HG03469 (cell line): ENCODE results near the gene EIF2B2.

Experiments
- ATAC-seq: cut with Tn5 transposase; IDR thresholded peaks from one replicate; pipeline ENCODE4 v1.9.1; 2021; ENCODE audit warnings: mild to moderate bottlenecking, moderate library complexity, moderate number of reproducible peaks; ENCODE audit not compliant: unreplicated experiment

The EIF2B2 gene

GRCh38 chr14:74973905-74974363 is 28.8 kb upstream of the EIF2B2 start:
- ATAC-seq: no peak

GRCh38 chr14:74974364-74975058 is 28.2 kb upstream of the EIF2B2 start:
- ATAC-seq: no peak

GRCh38 chr14:74975059-74975810 is 27.5 kb upstream of the EIF2B2 start:
- ATAC-seq: no peak

GRCh38 chr14:74976264-74977113 is 26.2 kb upstream of the EIF2B2 start:
- ATAC-seq: no peak

GRCh38 chr14:74977164-74977900 is 25.4 kb upstream of the EIF2B2 start:
- ATAC-seq: no peak

- no peak for ATAC-seq
Observed at GRCh38 chr14:74977901-74978385, 24.8 kb upstream of the EIF2B2 start.

GRCh38 chr14:74978416-74978947 is 24.2 kb upstream of the EIF2B2 start:
- no peak for ATAC-seq

- ATAC-seq: no peak
Observed at GRCh38 chr14:74979029-74979428, 23.7 kb upstream of the EIF2B2 start.

GRCh38 chr14:74979442-74980397 is 23.0 kb upstream of the EIF2B2 start:
- ATAC-seq: no peak

GRCh38 chr14:74980398-74980730 is 22.4 kb upstream of the EIF2B2 start:
- no peak for ATAC-seq

GRCh38 chr14:74980731-74981461 is 21.8 kb upstream of the EIF2B2 start:
- no peak for ATAC-seq

- no peak for ATAC-seq
Observed at GRCh38 chr14:74981462-74981782, 21.3 kb upstream of the EIF2B2 start.

- no peak for ATAC-seq
Observed at GRCh38 chr14:74981833-74982232, 20.9 kb upstream of the EIF2B2 start.

GRCh38 chr14:74982661-74983060 is 20.1 kb upstream of the EIF2B2 start:
- no peak for ATAC-seq

GRCh38 chr14:74983343-74983742 is 19.4 kb upstream of the EIF2B2 start:
- no peak for ATAC-seq

- ATAC-seq: no peak
Observed at GRCh38 chr14:74984236-74985027, 18.3 kb upstream of the EIF2B2 start.

GRCh38 chr14:74985028-74985310 is 17.8 kb upstream of the EIF2B2 start:
- ATAC-seq: no peak

GRCh38 chr14:74985806-74986205 is 16.9 kb upstream of the EIF2B2 start:
- no peak for ATAC-seq
